IPS-18c (cell line): Measurements from ENCODE around the gene OTUD5.

Source experiments
- H3K4me3 ChIP-seq: 2 replicates; pipeline ENCODE4 v1.7.0; 2013; ENCODE audit warnings: low read depth, mild to moderate bottlenecking, low read length, moderate library complexity; ENCODE audit not compliant: insufficient read depth
- H3K9me3 ChIP-seq: one replicate; pipeline ENCODE4 v1.6.1; 2013; ENCODE audit warnings: mild to moderate bottlenecking, low read length, moderate library complexity; ENCODE audit not compliant: control insufficient read depth, insufficient read depth

OTUD5 gene

DNA sequence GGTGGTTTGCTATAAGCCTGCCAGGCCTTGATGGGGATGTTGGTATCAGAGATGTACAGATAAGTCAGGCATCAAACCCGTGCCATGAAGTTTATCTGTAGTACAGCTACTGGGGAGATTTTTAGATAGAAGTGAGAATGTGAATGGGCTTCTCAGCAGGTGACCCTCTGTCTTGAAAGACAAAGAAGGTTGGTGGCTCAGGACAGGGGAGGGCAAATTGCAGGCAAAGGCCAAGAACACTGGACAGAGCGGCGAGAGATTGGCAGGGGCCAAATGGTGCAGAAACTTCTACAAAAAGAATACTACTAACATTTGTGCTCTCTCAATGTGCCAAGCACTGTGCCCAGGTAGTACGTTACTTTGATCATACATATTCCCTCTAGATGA is 36.7 kb downstream of the OTUD5 start:
- Histone ChIP-seq H3K9me3 (peaks cover 13% of the 10 kb centered on the region), H3K4me3 (no peak overlapping the region)

DNA sequence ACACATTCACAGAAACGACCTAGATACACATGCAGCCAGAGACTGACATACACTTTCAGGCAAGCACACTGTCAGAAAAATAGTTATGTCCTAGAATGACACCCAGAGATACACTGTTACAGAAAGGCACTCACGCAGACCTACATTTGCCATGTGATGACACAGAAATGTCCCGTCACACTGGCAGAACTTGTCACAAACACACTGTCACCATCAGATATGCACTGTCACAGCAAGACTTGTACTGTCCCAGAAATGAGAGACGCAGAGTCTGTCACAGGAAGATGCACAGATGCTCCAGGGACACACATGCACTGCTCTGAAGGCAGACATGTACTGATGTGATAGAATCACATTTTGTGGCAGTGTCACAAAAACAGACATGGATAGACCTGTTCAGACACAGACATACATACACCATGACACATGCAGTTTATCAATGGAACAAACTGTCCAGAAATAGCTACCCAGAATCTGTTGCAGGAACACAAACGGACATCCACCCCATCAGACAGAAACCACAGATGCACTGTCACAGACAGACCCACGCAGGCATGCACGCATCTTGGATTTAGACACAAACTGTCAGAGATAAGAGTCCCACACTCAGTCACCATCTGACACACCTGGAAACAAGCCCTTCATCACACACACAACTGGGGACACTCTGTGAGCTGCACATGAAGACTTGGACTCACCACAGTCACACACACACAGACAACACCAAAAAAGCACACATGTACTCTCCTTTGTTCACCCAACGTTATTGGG is 37.3 kb downstream of the OTUD5 start:
- peak overlapping the region; percentile 47; the same call in 1 of the 2 replicates for H3K4me3 ChIP-seq
- H3K9me3 ChIP-seq = peaks cover 11% of the 10 kb centered on the region

DNA sequence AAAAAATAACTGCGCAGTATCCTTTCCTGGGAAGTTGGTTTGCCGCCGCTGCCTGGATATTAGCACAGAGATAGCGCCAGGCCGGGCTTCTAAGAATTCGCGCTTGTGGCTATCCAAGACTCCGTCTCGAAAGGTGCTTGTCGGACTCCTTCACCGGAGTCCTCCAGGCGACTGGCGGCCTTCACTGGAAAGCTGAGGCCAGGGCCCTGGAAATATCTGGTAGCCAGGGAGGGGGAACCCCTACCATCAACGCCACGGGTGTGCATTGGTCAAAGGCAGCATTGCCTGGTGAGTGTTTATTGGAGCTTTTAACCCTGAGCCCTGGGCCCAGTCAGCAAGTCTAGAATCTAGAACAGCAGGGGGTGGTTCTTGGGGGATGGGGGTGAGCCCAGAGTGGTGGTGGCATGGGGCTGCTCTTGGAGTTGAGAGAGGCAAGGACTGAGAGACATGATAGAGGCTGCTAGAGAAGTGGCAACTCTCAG is 38.0 kb downstream of the OTUD5 start:
- Histone ChIP-seq H3K9me3 (peaks cover 11% of the 10 kb centered on the region), H3K4me3 (peak overlapping the region; percentile 47)

DNA sequence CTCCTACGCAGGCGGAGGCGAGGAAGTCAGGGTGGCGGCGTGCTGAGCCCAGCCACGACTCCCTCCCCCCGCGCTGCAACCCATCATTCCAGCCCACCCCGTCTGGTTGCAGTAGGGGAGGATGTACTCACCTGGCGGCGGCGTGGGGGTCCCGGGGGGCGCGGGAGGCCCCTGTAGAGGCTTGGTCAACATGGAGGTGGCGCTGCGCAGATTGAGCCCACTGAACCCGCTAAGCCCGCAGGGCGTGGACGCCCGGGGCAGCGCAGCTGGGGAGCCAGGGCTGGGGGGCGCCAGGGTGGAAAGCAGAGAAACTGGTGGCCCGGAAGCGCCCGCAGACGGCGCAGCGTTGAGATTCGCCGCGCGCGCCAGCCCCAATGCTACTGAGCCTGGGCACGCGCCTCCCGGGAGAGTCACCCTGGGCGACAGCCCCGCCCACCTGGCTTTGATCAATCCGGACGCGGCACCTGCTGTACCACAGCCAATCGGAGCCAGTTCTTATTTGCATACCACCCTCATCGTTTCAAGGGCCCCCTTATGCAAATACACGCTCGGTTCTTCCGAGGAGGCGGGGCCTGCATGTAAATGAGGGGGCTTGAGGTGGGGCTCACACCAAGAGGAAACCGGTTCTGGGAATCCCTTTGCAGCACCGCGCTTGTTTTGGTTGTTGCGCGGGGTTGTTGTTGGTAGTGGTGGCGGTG is 38.6 kb downstream of the OTUD5 start, which contains the start of gene PIM2:
PIM2 (minus strand) TSS at position 382 of the 698 bp plus-strand sequence; CDS start at position 192, 190 bp downstream.
- Histone ChIP-seq H3K4me3 (peak within 1 kb of the TSS; percentile 72), H3K9me3 (peaks cover 7% of the 10 kb centered on the region)

DNA sequence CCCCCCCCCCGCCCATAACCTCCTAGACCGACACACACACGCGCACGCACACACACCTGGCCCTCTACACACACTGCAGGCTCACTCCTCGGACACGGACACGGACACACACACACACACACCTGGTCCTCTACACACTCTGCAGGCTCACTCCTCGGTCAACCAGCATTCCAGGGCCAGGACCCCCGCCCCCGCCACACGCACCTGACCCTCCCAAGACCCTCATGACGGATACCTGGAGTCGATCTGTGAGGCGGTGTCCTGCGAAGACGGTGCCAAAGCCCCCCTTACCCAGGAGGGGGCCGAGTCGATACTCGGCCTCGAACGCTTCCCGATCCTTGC is 39.1 kb downstream of the OTUD5 start:
- peak overlapping the region; percentile 72 for H3K4me3 ChIP-seq
- peaks cover 7% of the 10 kb centered on the region for H3K9me3 ChIP-seq

DNA sequence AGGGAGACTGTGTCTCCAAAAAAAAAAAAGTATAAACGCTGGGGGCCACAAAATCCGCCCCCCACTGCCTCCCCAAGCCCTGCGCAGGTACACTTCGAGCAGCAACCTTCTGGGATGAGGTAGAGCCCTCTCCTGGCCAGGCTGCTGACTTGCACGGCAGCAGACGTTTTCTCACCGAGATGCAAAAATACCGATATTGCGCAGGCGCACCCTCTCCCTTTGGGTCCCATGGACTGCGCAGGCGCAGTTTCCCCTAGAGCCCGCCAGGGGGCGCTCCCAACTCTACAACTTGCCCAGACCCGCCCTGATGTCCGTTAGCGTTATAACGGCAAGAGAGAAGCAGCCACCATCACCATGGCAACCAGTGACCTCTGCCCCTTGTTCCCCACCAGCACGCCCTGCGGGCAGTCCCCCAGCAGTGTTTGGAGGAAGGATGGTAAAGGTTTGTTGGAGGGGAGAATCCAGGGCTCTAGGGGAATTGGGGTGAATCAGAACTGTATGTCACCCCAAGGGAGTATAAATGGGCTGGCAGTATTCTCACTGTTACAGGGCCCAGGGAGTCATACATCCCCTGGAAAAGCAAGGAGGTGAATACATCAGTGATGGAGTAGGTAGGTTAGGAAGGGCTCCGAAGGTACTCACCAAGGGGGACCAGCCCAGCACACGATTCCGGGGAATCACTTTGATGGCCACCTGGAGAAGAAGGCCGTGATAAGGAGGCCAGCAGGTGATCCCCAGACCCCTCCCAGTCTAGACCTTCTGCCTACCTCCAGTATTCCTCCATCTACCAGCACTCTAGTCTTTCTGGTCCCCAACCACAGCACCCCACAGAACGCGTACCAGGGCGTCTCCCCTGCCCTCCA is 40.0 kb downstream of the OTUD5 start:
- H3K4me3 ChIP-seq = peak overlapping the region; percentile 72

DNA sequence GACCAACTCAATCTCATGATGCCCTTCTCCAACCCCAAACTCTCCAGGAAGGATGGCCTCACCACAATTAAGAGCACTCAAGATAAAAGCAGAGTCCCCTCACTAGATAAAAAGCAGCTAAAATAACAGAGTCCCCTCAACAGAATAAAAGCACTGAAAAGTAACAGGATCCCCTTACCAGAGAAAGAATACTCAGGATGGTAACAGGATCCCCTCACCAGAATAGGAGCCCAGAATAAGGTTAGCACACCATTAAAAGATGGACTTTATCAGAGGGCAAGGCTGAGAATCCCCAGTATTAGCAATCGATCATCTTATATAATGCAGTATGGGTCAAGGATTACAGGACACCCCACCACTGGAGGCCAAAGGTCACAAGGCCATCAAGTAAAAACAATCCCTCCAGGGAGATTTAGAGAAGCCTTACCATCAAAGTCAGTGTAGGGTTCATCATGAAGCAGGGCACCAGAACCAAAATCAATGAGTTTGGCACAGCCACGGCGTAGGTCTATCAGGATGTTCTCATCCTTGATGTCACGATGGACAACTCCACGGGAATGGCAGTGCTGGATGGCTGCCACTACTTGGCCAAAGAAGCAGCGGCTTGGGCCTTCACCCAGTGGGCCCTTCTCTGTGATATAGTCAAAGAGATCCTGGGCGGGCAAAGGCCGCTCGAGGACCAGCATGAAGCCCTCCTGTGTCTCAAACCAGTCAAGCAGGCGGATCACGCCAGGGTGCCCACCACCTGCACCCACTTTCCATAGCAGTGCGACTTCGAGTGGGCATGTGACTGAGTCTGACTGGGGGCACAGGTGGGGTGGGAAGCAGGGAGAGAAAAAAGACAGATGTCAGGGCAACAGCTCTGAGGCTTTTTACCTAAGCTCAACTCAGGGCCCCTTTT is 42.6 kb downstream of the OTUD5 start:
- H3K4me3 ChIP-seq = no peak overlapping the region
- H3K9me3 ChIP-seq = peaks cover 10% of the 10 kb centered on the region

More for the DNA sequence above, 40.0 kb downstream of the OTUD5 start:
- peaks cover 4% of the 10 kb centered on the region for H3K9me3 ChIP-seq

DNA sequence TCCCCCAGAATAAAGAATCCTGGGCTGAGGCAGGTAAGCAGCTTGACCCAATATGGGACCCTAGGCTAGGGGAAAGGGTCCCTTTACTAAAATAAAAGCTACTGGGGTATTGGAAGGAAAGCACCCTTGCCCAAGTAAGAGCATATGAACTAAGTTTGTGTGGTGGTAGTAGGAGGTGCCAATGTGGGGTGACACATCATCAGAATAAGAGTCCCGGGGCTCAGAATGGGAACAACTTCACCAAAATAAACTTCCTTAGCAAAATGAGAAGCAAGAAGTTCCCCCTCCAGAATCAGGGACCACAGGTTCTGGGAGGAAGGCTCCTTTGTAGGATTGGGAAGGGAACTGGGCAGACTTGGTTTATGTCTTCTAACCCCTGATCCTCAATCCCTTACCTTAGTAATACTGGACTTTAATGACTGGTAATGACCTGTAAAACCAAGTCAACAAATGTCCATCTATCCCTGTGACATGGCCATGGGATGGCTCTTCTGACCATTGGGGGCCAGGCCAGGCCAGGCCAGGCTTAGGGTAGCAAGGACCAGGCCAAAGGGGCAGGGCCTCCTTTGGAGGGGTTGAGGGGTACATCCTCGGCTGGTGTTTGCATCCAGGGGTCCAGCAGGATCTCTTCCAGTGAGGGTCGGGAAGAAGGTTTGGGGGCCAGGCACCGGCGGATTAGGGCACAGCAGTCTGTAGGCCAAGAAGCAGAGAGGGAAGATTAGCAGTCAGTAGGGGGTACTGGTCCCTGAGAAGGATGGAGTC is 43.6 kb downstream of the OTUD5 start:
- peak overlapping the region; percentile 3; the same call in 1 of the 2 replicates for H3K4me3 ChIP-seq
- peaks cover 10% of the 10 kb centered on the region for H3K9me3 ChIP-seq

DNA sequence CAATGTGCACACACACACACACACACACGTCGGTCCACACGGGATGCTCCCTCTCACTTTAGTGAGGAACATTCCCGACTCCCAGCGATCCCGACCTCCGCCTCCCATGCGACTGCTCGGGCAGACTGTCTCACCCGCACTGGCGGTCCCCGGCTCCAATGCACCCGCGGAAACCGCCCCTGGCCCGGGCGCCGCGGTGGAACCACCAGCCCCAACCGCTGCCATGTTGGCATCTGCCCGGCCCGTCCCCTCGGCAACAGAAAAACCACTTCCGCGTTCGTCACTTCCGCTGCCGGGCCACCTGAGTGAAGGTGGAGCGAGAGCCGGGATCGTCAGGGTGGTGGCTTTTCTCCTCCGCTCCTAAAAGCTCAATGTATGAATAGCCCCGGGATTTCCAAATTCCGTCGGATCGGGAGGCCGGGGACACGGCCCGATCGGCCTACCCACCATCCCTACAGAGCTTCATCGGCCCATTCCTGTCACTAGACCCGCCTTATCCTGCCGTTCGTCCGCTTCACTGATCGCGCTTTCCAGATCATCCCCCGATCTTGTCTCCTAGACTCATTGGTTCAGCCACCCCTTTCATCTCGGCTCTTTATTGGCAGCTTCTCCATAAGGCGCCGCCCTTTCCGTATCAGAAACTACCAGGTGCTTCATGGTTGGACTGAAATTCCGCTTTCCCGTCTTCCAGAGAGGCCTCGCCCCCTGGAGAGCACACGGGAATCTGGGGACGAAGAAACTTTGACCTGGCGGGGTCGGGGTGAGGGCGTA is 45.8 kb downstream of the OTUD5 start, which contains the start of gene SLC35A2:
SLC35A2 (minus strand) TSS at position 235 of the 771 bp plus-strand sequence; CDS start at position 225, 10 bp downstream.
- peak within 1 kb of the TSS; percentile 64 for H3K4me3 ChIP-seq
- peaks cover 7% of the 10 kb centered on the region for H3K9me3 ChIP-seq

DNA sequence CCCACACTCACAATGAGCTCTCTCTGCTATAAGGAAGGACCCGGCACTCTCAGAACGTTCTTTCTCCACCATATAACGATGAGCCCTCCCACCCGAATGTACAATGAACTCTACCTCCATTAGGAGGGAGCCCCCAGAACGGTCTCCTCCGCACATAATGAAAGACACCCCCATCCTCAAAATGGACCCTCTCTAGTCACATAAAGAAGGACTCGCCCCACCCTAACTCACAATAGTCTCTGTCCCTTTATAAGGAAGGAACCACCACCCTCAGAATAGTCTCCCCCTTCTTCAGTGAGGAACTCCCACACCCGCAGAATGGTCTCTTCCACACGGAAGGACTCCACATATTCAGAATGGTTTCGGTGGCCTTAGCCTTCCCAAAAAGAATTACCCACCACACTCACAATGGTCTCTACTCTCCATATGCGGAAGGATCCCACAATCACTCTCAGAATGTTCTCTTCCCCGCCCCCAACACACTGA is 46.4 kb downstream of the OTUD5 start:
- peak overlapping the region; percentile 64 for H3K4me3 ChIP-seq
- H3K9me3 ChIP-seq = peaks cover 5% of the 10 kb centered on the region

DNA sequence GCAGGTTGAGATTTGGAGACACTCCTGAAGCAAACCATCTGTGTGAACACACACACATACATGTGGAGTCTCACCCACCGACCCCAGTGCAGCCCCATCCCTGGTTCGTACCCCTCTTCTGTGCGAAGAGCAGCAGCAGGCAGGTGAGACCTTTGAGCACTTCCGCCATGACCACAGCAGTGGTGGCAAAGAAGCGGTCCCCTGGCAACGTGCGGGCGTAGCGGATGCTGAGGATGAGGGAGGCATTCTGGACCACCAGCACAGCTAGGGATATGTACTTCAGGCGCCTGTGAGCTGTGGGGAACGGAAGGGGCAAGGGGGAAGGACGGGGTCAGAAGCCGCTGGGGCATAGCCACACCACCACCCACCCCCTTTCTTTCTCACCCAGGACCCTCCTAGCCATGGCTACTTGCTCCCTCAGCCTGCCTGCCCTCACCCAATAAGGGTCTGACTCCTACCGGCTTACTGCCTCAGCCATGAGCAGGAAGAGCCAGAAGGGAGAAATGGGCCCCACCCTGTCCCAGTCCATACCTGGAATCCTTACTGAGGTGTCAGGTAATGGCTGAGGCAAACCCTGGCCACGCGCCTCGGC is 47.6 kb downstream of the OTUD5 start:
- no peak overlapping the region for H3K4me3 ChIP-seq

DNA sequence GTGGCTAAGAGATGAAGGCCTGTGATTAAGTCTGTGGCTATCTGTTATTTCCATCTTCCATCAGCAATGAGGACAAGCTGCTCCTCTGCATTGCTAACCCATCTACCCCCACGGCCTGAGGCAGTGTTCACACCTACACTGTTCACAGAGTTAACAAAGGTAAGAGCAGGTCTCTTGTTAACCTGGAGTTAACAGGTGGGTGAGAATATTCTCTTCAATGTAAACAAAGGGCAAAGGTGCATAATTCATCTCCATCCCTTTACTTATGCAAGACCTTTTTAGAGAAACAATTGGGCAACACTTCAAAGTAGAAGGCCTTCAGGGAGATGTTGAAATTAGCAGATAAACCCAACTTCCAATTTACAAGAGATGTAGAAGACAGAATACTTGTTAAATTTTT is 48.8 kb downstream of the OTUD5 start:
- H3K9me3 ChIP-seq = peaks cover 5% of the 10 kb centered on the region
- no peak overlapping the region for H3K4me3 ChIP-seq

More for the DNA sequence above, 47.6 kb downstream of the OTUD5 start:
- H3K9me3 ChIP-seq = peaks cover 5% of the 10 kb centered on the region

DNA sequence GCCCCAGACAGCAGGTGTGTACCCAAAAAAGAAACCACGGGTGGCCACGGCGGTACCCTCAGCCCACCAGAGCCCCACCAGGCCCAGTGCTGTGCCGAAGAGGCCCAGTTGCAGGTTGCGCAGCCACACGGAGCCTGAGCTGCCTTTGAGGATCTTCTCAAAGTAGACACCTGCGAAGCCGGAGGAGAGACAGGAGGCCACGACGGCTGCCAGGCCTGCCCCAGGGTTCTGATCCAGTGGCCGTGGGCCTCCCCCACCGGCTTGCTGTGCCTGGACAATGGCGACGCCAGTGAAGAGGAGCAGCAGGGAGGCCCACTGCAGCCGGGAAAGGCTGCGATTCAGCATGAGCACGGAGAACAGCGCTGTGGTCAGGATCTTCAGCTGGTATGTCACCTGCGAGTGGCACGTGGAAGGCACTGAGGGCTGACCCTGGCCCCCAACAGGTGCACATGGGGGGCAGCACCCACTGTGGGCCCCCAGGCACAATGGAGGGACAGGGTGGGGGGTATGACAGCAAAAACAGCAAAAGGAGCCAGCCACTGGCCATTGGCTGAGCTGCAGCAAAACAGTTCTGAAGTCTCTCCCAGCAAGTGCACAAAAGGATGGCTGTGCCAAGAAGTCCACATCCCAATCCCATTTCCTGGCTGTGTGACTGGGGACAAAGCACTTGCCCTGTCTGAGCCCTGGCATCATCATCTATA is 52.2 kb downstream of the OTUD5 start:
- H3K4me3 ChIP-seq = no peak overlapping the region
- peaks cover 10% of the 10 kb centered on the region for H3K9me3 ChIP-seq

DNA sequence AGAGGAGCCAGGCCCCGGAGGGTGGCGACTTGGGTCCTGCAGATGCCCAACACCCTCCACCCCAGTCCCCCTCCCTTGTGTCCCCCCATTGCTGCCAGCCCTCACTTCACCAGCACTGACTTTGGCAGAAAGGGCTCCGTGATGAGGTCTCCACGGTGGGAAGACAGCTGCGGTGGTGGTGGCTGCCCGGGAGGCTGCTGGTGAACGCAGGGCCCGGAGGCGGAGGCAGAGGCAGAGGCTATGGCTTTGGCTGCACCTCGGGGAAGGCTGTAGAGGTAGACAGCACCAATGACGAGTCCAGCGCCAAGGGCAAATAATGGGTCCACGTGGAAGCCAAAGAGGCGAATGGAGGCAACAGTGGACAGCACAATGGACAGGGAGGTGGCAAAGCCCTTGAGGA is 52.8 kb downstream of the OTUD5 start:
- peaks cover 10% of the 10 kb centered on the region for H3K9me3 ChIP-seq
- no peak overlapping the region for H3K4me3 ChIP-seq
